Mesenchymal stem cell (in vitro differentiated cells and primary cell): ENCODE results near the gene HNRNPM.

ENCODE experiments used
- DNase-seq: peaks from one replicate; pipeline ENCODE4 v3.0.0-alpha.2; 2013
- H2AFZ ChIP-seq: one replicate; pipeline ENCODE4 v1.6.1; 2013; ENCODE audit warnings: low read depth, mild to moderate bottlenecking, control low read depth, inconsistent platforms, low read length, moderate library complexity
- H2AK5ac ChIP-seq: 2 replicates; pipeline ENCODE4 v1.6.1; 2013; ENCODE audit warnings: low read length, moderate library complexity, mild to moderate bottlenecking, inconsistent platforms; ENCODE audit not compliant: severe bottlenecking
- H2BK120ac ChIP-seq: one replicate; pipeline ENCODE4 v1.6.1; 2013; ENCODE audit warnings: low read depth, mild to moderate bottlenecking, inconsistent platforms, low read length, moderate library complexity
- H2BK12ac ChIP-seq, 2 experiments: one replicate each; pipeline ENCODE4 v1.6.1; 2013; ENCODE audit warnings: inconsistent platforms in 2 of 2, low read length in 2 of 2, mild to moderate bottlenecking in 2 of 2, moderate library complexity in 2 of 2, control low read depth in 1 of 2
- H2BK15ac ChIP-seq: one replicate; pipeline ENCODE4 v1.6.1; 2013; ENCODE audit warnings: mild to moderate bottlenecking, low read depth, inconsistent platforms; ENCODE audit not compliant: poor library complexity, severe bottlenecking
- H2BK5ac ChIP-seq: 2 replicates; pipeline ENCODE4 v1.6.1; 2013; ENCODE audit warnings: low read depth, mild to moderate bottlenecking, low read length, control low read depth, inconsistent platforms; ENCODE audit not compliant: poor library complexity, severe bottlenecking
- H3K14ac ChIP-seq, 2 experiments: one replicate each; pipeline ENCODE4 v1.6.1; 2013; ENCODE audit warnings: inconsistent platforms in 2 of 2, low read length in 2 of 2, control low read depth in 1 of 2, mild to moderate bottlenecking in 1 of 2, moderate library complexity in 1 of 2
- H3K18ac ChIP-seq, 2 experiments: one replicate each; pipeline ENCODE4 v1.6.1; 2013; ENCODE audit warnings: inconsistent platforms in 2 of 2, low read length in 2 of 2, control low read depth in 1 of 2, low read depth in 1 of 2, mild to moderate bottlenecking in 1 of 2
- H3K23ac ChIP-seq, 2 experiments: one replicate each; pipeline ENCODE4 v1.6.1; 2013; ENCODE audit warnings: inconsistent platforms in 2 of 2, low read length in 2 of 2, mild to moderate bottlenecking in 2 of 2, moderate library complexity in 2 of 2, control low read depth in 1 of 2
- H3K27ac ChIP-seq: 2 replicates; pipeline ENCODE4 v1.5.1; 2013; ENCODE audit warnings: mild to moderate bottlenecking, moderate library complexity, low read length, control low read depth, inconsistent platforms; ENCODE audit not compliant: poor library complexity, severe bottlenecking
- H3K27me3 ChIP-seq, 2 experiments: 2 replicates each; pipeline versions ENCODE4 v1.6.1 to v1.7.0; 2013; ENCODE audit warnings: low read length in 2 of 2, mild to moderate bottlenecking in 2 of 2, moderate library complexity in 2 of 2, control low read depth in 1 of 2, inconsistent platforms in 1 of 2; ENCODE audit not compliant: control insufficient read depth in 1 of 2, insufficient read depth in 1 of 2
- H3K36me3 ChIP-seq, 2 experiments: 2 replicates each; pipeline versions ENCODE4 v1.6.1 to v1.7.0; 2013; ENCODE audit warnings: low read length in 2 of 2, control low read depth in 1 of 2, inconsistent platforms in 1 of 2, low read depth in 1 of 2, mild to moderate bottlenecking in 1 of 2; ENCODE audit not compliant: insufficient read depth in 2 of 2, control insufficient read depth in 1 of 2
- H3K4ac ChIP-seq, 2 experiments: one replicate each; pipeline ENCODE4 v1.6.1; 2013; ENCODE audit warnings: inconsistent platforms in 2 of 2, low read length in 2 of 2, mild to moderate bottlenecking in 2 of 2, moderate library complexity in 2 of 2, control low read depth in 1 of 2, low read depth in 1 of 2
- H3K4me1 ChIP-seq: 2 replicates; pipeline ENCODE4 v1.6.1; 2013; ENCODE audit warnings: low read depth, low read length, control low read depth; ENCODE audit not compliant: control insufficient read depth, insufficient read depth
- H3K4me2 ChIP-seq: 2 replicates; pipeline ENCODE4 v1.6.1; 2013; ENCODE audit warnings: low read length, mild to moderate bottlenecking, inconsistent platforms; ENCODE audit not compliant: poor library complexity, severe bottlenecking
- H3K4me3 ChIP-seq, 2 experiments: 2 replicates each; pipeline versions ENCODE4 v1.5.1 to v1.7.0; 2013; ENCODE audit warnings: low read length in 2 of 2, mild to moderate bottlenecking in 2 of 2, control low read depth in 1 of 2, low read depth in 1 of 2; ENCODE audit not compliant: insufficient read depth in 1 of 2
- H3K79me1 ChIP-seq: replicated peaks from 2 replicates; pipeline ENCODE4 v1.6.1; 2013; ENCODE audit warnings: mild to moderate bottlenecking, control low read depth, low read length, inconsistent platforms; ENCODE audit not compliant: poor library complexity, severe bottlenecking
- H3K9ac ChIP-seq: 2 replicates; pipeline ENCODE4 v1.7.0; 2013; ENCODE audit warnings: mild to moderate bottlenecking, low read length, moderate library complexity
- H3K9me3 ChIP-seq: 2 replicates; pipeline ENCODE4 v1.7.0; 2013; ENCODE audit warnings: mild to moderate bottlenecking, low read length; ENCODE audit not compliant: control insufficient read depth
- H4K8ac ChIP-seq: one replicate; pipeline ENCODE4 v1.6.1; 2013; ENCODE audit warnings: inconsistent platforms, mild to moderate bottlenecking, low read length, moderate library complexity
- H4K91ac ChIP-seq: one replicate; pipeline ENCODE4 v1.6.1; 2013; ENCODE audit warnings: mild to moderate bottlenecking, low read length, inconsistent platforms
- WGBS: methylation state at CpG from one replicate; pipeline ENCODE4 v1.1.7; 2013; ENCODE audit warnings: mixed read lengths; 5-methylcytosine and 5-hydroxymethylcytosine counted together

Gene HNRNPM

DNA sequence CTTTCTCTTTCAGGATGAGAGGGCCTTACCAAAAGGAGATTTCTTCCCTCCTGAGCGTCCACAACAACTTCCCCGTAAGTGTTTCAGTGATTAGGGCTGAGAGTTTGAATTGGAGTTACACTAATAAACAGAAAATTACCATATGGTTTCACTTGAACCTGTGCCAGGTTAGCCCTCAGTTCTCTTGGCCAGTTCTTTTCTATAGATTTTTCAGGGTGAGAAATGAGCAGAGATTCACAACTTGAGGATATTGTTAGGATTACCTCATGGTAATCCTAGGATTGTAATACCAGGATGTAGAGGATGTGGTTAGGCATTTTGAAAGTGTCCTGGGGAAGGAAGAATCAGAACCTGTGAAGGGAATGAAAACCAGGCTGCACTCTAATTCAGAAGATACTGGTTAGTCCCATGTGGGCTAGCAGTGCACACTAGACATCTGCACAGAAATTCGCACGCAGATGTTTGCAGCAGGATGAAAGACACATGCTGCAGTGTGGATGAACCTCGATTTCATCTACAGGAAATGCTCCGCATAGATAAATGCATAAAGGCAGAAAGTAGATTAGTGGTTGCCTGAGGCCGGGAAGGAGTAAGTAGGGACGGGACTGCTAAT is 24.1 kb downstream of the HNRNPM start:
- Histone ChIP-seq H3K18ac (no peak overlapping the region), H2BK12ac (no peak overlapping the region), H3K36me3 (peaks cover 64 to 97% of the 10 kb centered on the region in 2 experiments), H3K27me3 (no peaks in the 10 kb centered on the region), H2BK120ac (no peak overlapping the region), H4K8ac (no peak overlapping the region), H3K27ac (no peak overlapping the region), H3K9me3 (no peaks in the 10 kb centered on the region), H3K14ac (no peak overlapping the region), H2BK15ac (no peak overlapping the region), H3K79me1 (peaks cover 24% of the 10 kb centered on the region), H3K4me3 (no peak overlapping the region), H3K4ac (no peak overlapping the region), H2BK5ac (no peak overlapping the region), H3K4me1 (no peaks in the 10 kb centered on the region), H2AFZ (no peak overlapping the region), H2AK5ac (no peak overlapping the region), H3K23ac (no peak overlapping the region), H4K91ac (no peak overlapping the region), H3K9ac (no peak overlapping the region), H3K4me2 (no peak overlapping the region)
- DNase-seq, result no peak
- 97% methylated on average over 6 of the region's 8 CpGs for WGBS

DNA sequence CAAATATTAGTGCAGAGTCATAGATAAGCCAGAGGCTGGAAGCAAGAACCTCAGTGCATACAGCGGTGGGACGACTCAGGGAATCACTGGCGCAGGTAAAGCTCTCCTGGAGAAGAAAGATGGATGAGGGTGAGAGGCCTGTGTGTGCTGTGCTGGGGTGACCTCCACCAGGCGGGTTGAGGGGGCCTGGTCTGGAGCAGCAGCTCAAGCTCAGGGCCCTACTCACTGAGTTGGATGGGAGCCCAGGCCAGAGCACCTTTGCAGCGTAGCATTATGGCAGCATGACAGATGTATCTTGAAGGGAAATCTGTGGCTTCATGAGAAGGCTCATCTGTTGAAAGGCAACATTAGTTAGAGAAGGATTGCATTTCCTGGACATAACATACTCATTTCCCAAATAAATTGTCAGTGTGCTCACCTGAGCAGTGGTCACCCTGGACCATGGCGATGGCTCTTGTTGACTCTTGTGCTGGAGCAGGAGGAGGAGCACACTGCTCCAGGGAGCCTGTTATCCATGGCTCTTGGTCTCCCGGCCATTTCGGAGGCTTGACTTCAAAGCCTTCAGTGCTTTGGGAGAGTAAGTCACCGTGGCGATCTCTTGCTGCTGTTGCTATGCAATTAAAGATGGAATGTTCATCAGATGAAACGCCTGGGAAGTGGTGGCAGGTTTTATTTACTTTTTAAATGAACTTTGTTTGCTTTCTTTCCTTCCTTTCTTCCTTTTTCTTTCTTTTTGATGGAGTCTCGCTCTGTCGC is 25.0 kb downstream of the HNRNPM start:
- Histone ChIP-seq H3K23ac (no peak overlapping the region), H3K9me3 (no peaks in the 10 kb centered on the region)
- WGBS, result 96% methylated on average over 12 of the region's 13 CpGs

DNA sequence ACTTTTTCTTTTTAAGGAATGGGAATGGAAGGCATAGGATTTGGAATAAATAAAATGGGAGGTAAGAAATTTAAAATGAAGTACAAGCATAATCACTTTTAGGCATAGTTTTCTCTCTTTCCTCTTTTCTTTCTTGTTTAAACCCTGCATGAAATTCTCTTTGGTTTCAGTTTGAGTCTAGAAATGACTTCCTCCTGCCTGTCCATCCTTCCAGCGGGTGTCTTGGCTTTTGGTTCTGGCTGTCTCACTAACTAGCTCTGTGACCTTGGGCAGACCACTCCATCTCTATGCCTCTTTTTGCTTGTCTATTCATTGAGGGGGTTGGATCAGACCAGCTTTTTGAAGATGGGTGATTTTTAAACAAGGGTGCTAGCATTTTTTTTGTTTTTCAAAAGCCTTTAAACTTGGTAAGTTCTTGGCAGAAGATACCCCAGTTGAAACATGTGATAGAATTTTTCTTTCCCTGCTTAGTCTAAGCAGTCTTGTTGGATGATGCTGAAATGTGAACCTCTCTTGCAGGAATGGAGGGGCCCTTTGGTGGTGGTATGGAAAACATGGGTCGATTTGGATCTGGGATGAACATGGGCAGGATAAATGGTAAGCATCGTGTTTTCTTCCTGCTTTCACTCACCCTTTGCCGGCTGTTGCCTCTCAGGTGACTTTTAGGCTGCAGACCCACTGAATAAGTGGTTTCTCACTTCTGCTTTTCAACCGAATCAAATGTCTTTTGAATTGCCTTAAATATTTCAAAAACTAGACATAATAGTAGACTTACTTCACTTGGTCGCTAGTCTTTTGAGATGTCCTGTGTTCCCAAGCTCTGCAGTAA is 29.1 kb downstream of the HNRNPM start:
- no peak overlapping the region for H3K4me2 ChIP-seq
- H3K23ac ChIP-seq, result no peak overlapping the region
- no peak for DNase-seq
- no peak overlapping the region for H2BK12ac ChIP-seq
- peaks cover 78 to 91% of the 10 kb centered on the region in 2 experiments for H3K36me3 ChIP-seq
- no peak overlapping the region for H3K9ac ChIP-seq
- H4K91ac ChIP-seq, result no peak overlapping the region
- H2BK5ac ChIP-seq, result no peak overlapping the region
- 94% methylated on average over 6 of the region's 6 CpGs for WGBS
- H2AK5ac ChIP-seq, result no peak overlapping the region
- no peak overlapping the region for H3K14ac ChIP-seq
- H2AFZ ChIP-seq, result no peak overlapping the region
- no peak overlapping the region for H3K27ac ChIP-seq
- no peak overlapping the region for H3K18ac ChIP-seq
- H3K27me3 ChIP-seq, result no peaks in the 10 kb centered on the region
- peaks cover 2% of the 10 kb centered on the region for H3K4me1 ChIP-seq
- H3K4ac ChIP-seq, result no peak overlapping the region
- H2BK15ac ChIP-seq, result no peak overlapping the region
- no peaks in the 10 kb centered on the region for H3K9me3 ChIP-seq
- H3K4me3 ChIP-seq, result no peak overlapping the region
- no peak overlapping the region for H4K8ac ChIP-seq
- H2BK120ac ChIP-seq, result no peak overlapping the region
- H3K79me1 ChIP-seq, result peaks cover 23% of the 10 kb centered on the region

More for the DNA sequence above, 25.0 kb downstream of the HNRNPM start:
- Histone ChIP-seq H4K8ac (no peak overlapping the region), H3K18ac (no peak overlapping the region), H3K14ac (no peak overlapping the region), H2BK12ac (no peak overlapping the region), H2BK15ac (no peak overlapping the region), H3K4me1 (no peaks in the 10 kb centered on the region), H3K4ac (no peak overlapping the region), H3K4me3 (no peak overlapping the region), H3K9ac (no peak overlapping the region), H2AFZ (no peak overlapping the region), H2BK5ac (no peak overlapping the region), H3K27ac (no peak overlapping the region), H2AK5ac (no peak overlapping the region), H3K36me3 (peaks cover 60 to 97% of the 10 kb centered on the region in 2 experiments), H3K27me3 (no peaks in the 10 kb centered on the region), H2BK120ac (no peak overlapping the region), H3K4me2 (no peak overlapping the region), H4K91ac (no peak overlapping the region), H3K79me1 (peaks cover 27% of the 10 kb centered on the region)
- DNase-seq, result no peak

DNA sequence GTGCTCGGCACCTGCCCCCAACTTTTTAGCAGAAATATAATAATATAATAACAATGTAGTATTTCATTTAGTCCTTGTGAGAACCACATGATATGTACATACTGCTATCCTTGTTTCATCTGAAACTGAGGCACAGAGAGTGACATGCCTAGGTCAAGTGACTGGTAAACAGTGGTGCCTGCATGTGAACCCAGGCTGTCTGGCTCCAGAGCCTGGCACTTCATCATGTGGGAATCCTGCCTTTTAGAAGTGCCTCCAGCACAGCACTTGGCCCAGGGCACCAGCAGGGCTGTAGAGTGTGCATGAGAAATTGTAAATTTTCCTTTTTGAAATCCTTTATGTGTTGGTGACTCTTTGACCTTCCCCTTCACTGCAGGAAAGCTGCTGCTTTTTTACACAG is 30.2 kb downstream of the HNRNPM start:
- Histone ChIP-seq H2BK12ac (no peak overlapping the region), H2AFZ (no peak overlapping the region), H2BK5ac (no peak overlapping the region), H3K79me1 (peaks cover 15% of the 10 kb centered on the region), H3K9me3 (no peaks in the 10 kb centered on the region), H3K27ac (no peak overlapping the region), H2BK120ac (no peak overlapping the region), H3K23ac (no peak overlapping the region), H3K4me3 (no peak overlapping the region), H3K4me2 (no peak overlapping the region), H3K27me3 (no peaks in the 10 kb centered on the region), H3K14ac (no peak overlapping the region), H3K9ac (no peak overlapping the region), H4K8ac (no peak overlapping the region), H3K4me1 (peaks cover 2% of the 10 kb centered on the region), H3K18ac (no peak overlapping the region), H2BK15ac (no peak overlapping the region), H3K36me3 (peaks cover 77 to 83% of the 10 kb centered on the region in 2 experiments), H4K91ac (no peak overlapping the region), H2AK5ac (no peak overlapping the region), H3K4ac (no peak overlapping the region)
- WGBS, result no CpG with 5 or more reads among the region's 1 CpG
- no peak for DNase-seq
